Stimulated activated CD8-positive, alpha-beta memory T cell treated with anti-CD3 and anti-CD28 coated beads, Interleukin-4, amount 100 ng/mL, for 48 hours (primary cell): Measurements from ENCODE around the gene CENPA.
"Not testable (repeated sequence)": the region's sequence is repeated elsewhere in the genome, so short reads cannot be mapped to it uniquely, and the experiment has no call there.

Source experiments
- DNase-seq: peaks from one replicate; pipeline ENCODE4 v3.0.0-alpha.2; 2020

Gene CENPA

DNA sequence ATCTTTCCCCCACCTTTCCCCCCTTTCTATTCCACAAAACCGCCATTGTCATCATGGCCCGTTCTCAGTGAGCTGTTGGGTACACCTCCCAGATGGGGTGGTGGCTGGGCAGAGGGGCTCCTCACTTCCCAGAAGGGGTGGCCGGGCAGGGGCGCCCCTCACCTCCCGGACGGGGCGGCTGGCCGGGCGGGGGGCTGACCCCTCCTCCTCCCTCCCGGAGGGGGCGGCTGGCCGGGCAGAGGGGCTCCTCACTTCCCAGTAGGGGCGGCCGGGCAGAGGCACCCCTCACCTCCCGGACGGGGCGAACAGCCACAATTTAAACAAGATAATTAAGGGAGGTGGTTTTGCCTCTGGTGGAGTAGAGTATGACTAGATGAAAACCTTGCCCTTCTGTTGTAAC, 9.3 kb downstream of the CENPA start:
- not testable (repeated sequence) for DNase-seq

DNA sequence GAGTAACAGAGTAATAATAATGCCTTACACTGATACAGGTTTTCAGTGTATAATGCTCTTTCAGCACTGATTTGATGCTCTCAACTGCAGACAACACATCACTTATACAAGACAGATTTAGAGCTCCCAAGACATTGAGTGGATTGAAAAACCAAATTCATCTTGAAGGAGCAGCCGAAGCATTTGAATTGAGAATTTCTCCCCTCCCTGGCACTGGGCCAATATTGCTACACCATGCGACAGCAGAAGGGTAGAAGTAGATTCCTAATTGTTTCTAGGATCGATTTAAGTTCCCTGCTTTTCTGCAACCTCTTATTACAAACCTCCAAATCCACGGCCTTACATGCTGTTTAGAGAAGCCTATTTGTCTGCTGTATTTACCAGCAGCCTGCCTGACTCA, 15.5 kb downstream of the CENPA start:
- no peak for DNase-seq

DNA sequence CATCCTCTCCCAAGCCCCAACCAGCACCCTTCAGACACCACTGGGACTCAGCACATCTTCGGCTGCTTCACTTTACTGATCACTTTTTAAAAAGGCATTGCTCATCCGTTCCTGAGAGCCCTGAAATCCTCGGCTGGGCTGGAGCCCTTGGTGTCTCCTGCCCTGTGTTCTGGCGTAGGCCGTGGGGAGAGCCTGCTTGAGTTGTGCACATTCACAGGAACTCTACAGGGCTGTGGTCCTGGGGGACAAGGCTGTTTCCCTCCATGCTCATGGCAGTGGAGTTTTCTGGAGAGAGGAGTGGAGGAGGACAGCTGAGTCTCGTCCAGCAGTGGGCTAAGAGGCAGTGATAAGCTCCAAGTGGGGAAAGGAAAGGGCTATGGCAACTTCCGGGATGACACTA, 15.9 kb downstream of the CENPA start:
- DNase-seq: no peak

DNA sequence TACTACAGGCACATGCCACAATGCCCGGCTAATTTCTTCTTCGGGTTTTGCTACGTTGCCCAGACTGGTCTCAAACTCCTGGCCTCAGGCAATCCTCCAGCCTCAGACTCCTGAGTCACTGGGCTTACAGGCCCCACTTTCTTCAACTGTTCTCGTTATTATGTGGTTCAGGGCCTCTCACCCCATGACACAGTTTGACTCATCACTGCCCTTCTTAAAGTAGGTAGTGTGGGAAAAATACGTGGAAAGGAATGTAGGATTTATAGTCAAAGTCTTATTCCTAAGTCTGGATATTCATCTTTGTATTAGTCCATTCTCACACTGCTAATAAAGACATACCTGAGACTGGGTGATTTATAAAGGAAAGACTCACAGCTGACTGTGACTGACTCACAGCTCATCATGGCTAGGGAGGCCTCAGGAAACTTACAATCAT, 19.4 kb downstream of the CENPA start:
- DNase-seq: no peak

DNA sequence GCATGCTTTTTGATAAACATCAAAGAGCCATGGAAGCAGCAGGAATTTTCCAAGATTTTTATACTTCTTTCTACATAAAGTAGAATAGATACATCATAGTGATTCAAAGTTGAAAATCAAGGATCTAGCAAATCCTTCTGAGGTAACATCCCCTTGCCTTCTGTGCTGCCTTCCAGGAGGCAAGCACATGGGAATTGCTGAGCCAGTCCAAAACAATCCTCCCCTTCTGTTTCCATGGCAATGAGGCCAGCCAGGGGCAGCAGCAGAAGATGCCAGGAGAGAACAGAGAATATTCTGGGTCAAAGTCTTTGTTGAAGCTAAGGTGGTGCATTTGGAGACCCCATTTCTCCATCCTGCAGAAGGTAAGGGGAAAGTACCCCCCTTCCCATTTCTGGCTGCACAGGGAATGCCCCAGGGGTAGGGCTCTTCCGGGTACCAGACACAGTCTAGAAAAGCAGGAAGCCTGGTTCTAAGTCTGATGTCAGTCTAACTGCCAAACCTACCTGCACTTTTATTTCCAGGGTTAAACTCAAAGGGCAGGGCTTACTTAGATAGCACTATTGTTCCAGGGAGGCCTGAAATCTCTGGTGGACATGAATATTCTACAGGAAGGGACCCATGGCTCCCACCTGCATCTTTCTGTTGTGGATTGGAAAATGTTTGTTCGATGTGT, 22.1 kb downstream of the CENPA start:
- no peak for DNase-seq

DNA sequence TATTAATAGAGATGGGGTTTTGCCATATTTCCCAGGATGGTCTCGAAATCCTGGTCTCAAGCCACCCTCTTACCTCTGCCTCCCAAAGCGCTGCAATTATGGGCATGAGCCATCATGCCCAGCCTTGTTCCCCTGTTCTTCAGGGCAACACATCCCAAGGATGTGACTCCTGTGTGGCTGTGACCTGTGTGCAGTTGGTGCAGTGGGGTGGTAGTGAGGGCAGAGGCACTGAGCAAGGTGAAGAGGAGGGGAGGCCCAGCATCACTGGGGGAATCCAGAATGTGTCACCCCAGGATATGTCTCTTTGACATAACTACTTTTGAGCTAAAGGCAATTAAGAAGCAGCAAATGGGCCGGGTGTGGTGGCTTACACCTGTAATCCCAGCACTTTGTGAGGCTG, 23.4 kb downstream of the CENPA start:
- no peak for DNase-seq

DNA sequence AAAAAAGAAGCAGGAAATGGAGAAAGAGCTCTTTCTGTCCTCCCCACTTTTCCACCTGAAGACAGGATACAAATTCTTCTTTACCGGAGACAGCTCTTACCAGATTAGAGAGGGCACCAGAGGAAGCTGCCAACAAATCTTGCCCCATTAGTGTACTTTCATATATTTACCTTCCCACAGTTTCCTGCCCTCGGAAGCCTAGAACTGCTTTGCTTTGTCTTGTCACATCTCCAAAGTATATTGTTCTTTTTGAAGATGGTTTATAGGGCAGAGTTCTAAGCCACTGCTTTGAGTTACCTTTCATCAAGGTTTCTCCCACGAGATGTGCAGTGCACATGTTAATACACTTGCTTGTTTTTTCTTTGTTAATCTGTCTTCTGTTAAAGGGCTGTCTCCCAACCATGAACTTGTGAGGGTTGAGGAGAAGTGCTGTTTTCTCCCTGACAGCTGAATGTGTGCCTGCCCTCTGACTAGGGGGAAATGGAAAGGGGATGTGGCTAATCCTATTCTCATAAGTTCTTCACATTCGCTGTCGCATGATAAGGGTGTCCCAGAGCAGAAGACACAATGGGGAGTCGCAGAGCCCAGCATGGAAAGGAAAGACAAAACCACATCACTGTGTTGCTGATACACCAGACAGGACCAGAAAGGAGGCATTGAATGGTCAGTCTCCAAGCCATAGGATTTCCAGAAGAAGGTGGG, 24.2 kb downstream of the CENPA start:
- no peak for DNase-seq

DNA sequence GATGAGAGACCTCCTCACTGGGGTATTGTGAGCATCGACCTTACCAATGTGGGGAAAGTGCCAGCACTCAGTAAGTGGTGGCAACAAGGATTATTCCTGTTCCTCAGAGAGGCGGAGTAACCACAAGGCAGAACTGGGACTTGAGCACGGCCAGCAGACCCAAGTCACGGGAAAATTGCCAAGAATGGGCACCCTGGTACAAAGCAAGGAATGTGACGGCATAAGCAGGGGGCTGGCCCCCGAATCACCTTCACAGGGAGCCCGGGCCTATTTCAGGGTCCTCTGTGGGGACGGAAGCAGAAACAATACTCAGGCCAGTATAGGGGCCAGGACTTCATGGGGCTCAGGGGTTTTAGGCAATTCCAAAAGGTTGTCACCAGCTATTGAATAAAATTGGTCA, 25.4 kb downstream of the CENPA start:
- no peak for DNase-seq

DNA sequence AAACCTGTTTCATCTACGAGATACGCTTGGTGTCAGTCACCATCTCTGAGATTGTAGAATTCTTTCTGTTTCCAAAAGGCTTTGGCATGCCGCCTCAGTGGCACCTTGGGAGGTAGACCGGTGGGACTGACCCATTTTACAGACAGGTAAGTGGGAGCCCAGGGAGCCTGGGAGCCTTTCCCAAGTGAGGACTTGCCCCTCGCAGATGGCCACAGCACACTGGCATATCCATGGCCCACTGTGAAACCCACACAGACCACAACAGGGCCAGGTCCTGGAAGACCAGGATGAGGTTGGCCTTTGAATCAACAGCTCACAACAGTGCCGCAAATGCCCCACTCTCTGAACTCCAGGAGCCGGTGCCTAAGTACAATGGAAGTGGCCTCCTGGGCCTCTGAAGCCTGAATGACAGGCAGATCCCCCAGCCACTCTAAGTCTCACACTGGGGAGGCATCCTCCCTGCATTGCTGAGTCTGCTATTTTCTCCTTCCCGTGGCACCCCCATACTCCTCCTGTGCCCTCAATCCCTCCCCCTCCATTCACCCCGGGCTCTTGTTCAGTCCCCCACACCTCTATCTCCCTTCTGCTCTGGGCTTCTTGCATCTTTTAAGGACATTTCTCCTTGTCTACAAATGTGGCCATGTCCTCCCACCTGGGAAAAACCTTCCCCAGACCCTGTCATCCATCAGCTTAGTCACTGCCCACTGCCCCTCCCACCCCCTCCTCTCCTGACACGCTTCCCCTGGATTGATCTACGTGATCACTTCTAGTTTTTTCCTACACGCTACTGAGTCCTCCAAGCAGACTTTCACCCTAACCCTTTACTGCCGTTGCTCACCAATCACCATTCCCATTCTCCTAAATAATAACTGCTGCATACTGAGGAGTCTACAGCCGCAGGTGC, 26.2 kb downstream of the CENPA start:
- no peak for DNase-seq

DNA sequence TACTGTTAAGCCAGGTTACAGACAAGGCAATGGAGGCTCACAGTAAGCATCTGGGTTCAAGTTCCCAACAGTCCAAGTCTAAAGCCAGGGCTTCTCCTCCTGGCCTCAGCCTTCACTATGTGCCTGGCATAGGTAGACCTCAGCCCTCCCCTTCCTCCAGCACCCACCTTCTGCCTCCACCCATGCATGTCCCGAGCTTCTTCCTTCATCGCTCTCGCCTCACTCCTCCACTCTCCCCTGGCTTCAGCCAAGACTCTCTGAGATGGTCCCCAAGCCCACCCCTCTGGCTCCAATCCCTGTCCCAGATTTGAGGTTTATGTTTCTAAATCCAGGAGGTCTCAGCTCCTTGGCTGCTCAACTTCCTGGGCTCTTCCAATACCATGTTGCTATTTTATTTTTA, 26.9 kb downstream of the CENPA start:
- no peak for DNase-seq

DNA sequence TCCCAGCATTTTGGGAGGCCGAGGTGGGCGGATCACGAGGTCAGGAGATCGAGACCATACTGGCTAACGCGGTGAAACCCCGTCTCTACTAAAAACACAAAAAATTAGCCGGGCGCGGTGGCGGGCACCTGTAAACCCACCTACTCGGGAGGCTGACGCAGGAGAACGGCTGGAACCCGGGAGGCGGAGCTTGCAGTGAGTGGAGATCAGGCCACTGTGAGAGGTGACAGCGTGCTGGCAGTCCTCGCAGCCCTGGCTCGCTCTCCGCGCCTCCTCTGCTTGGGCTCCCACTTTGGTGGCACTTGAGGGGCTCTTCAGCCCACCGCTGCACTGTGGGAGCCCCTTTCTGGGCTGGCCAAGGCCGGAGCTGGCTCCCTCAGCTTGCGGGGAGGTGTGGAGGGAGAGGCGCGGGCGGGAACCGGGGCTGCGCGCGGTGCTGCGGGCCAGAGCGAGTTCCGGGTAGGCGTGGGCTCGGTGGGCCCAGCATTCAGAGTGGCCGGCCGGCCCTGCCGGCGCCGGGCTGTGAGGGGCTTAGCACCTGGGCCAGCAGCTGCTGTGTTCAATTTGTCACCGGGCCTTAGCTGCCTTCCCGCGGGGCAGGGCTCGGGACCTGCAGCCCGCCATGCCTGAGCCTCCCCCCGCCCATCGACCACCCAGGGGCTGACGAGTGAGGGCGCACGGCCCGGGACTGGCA, 28.4 kb downstream of the CENPA start:
- DNase-seq: not testable (repeated sequence)

DNA sequence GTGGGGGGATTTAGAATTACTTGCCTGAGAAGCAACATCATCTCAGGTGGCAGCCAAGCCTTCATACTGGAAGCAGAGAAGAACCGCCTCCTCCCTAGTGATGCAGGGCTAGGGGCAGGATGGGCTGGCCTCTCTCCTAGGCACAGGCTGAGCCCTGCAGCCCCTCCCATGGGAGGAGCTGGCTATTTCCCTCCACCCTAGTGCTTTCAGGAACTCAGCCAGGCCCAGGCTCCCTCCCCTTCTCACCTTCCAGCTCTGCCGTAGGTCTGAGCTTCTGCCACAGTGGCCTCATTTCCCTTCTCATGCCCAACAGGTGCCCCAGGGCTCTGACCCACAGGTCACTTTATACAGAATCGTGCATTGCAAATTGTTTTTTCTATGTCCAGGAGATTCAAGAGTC, 31.0 kb downstream of the CENPA start:
- no peak for DNase-seq

DNA sequence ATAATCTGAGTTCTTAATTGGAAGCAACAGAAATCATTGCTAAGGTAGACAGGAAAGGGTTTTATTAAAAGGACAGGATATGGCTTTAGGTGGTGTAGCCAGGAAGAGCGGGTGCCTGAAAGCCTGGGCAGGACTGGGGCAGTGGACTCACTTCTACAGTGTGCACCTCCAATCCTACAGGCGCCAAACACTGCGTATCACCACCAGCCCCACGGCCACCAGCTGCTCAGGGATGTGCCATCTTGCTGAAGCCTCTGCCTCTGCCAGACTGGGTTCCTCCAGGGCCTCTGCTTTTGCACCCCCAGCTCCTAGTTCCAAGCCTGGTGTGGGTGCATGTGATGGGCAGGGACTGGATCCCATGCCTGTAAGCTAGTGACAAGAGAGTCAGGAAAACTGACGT, 32.4 kb downstream of the CENPA start:
- no peak for DNase-seq

DNA sequence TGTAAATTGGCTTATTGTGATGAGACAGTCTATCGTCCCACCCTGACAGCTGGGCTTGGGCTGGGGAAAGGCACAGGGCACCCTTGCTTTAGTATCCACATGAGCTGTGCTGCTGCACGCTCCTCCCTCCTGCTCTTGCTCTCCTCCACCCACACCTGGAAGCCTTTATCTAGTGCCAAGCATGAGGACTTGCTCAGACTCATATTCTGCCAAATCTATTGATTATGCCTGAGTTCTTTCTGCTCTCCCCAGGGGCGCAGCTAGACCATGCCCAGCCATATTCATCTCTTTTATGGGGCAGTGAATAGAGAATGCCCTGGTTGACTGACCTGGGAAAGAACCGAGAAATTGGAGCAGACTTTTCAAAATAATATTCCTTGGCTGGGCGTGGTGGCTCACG, 33.1 kb downstream of the CENPA start:
- no peak for DNase-seq

DNA sequence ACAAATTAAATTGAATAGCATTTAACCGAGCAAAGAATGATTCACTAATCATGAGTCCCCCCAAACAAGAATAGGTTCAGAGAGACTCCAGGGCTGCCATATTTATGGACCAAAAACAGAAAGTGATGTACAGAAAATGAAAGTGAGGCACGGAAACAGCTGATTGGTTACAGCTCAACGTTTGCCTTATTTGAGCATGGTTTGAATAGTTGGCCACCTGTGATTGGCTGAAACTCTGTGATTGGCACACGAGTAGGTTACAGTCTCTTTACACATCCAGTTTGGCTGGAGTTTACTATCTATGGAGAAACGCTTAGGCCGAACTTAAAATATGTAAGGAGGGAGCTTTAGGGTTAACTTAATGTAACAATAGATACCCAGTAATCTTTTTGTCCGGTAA, 35.1 kb downstream of the CENPA start:
- DNase-seq: no peak

DNA sequence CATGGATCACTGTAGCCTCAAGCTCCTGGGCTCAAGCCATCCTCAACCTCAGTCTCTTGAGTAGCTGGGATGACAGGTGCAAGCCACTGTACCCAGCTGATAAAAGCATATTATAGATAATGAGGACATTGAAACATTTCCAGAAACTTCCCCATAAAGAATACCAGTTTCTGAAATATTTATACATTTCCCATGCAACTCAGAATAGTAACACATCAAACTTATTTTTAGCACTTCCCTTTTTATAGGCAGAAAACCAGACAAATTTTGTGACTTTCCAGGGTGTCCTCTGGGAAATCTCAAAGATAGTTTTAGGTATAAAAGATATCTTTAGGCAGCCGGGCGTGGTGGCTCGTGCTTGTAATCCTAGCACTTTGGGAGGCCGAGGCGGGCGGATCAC, 37.0 kb downstream of the CENPA start:
- DNase-seq: no peak

DNA sequence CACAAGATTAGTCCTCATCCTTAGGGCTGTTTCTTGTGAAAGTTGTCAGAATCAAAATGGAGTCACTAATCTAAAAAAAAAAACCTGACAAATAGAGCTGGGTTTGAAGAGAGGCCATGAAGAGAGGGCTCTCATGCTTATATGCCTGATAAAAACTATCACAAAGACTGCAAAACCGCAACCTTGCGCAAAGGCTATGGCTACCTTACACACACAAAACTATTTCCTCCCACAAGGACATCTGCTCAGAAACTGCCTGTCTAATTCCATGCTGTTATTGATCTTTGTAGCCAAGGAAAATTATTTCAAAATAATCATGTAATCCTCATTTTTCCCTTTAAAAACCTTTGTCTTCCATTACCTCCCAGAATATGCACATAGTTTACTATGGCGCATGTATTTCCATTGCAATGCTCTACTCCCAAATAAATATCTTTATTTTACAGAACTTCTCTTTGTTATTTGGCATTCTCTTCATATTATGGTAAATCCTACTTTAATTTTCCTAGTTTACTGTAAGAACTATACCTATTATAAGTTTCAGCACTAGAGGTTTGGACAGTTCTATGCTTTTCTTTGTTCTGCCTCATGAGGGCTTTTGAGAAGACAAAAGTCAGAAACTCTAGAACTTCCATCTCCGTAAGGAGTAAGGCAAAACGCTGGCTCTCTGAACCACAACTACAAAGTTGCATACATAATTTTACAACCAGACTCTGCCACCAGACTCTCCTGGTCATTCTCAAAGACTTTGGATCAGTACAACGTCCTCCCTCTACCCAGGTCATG, 52.5 kb downstream of the CENPA start:
- DNase-seq: no peak

DNA sequence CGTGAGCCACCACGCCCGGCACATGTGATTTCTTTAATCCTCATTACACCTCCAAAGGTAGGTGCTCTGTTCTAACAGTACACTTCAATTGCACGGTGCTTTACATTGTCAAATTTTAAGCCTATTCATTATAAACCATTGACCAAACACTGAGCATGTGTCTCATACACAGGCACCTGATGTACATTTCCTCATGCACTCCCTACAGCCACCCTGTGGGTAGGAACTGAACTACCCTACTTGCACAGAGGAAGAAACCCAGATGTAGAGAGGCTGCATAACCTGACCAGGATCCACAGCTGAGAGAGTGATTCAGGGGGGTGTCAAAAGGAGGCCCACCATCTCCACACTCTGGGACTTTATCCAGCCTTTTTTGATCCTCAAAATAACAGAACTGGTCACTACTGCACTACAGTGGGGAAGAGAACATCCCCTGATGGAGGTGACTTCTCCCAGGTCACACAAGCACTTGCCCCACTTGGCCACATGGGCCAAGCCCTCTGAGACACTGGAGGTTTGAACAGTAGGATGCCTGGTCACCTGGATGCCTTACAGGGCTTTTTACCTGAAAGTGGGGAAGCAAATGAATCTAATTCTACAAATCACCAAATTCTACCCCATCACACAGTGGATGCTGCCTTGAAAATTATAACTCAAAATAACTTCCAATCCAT, 55.2 kb downstream of the CENPA start:
- no peak for DNase-seq

DNA sequence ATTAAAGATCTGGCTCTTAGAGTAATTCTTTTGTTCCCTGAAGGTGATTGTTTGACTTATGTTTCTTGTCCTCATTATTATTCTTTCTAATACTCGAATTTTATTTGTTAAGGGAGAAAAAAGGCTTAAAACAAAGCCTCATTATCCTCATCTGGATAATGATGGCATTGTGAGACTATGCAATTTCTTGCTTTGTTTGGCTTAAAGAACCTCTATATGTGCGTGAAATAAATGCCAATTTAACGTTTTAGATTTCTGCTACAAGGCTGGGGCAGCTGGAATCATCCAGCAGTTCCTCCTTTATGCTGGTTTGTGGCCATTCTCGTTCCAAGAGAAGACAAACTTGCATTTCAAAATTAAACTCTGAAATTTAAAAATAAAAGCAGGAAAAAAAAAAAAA, 57.2 kb downstream of the CENPA start:
- DNase-seq: no peak
